ENCODE measurements around the gene IRX2. TPM values are rescaled to one million over a fixed set of nuclear protein-coding genes. Genes with fewer than 3 reads are reported as not detected.

Gene IRX2
- polyA plus RNA-seq, 3 donors = not detected

GRCh38 chr5:2776337-2777302 lies 25.1 kb upstream of the IRX2 start:
- no peak overlapping the region for H3K4me3 Mint-ChIP-seq
- Histone ChIP-seq H2AFZ (ENCODE audit: insufficient read depth, low read depth, low read length, poor library complexity, severe bottlenecking) (no peak overlapping the region), H3K9ac (ENCODE audit: insufficient read depth, low read length, poor library complexity, severe bottlenecking) (no peak overlapping the region), H4K20me1 (ENCODE audit: insufficient read depth, low read length) (no peaks in the 10 kb centered on the region), H3K4me3 (replicated peaks in 1 of 3; ENCODE audit: low read depth in 2 of 3, low read length in 3 of 3) (no peak overlapping the region), H3K27ac (ENCODE audit: low read depth in 1 of 2, low read length in 2 of 2) (no peak overlapping the region), H3K27me3 (ENCODE audit: control insufficient read depth in 2 of 2, insufficient read depth in 2 of 2, low read length in 2 of 2) (no peaks in the 10 kb centered on the region), H3K4me2 (replicated peaks; ENCODE audit: extremely low read depth, low read length, poor library complexity, severe bottlenecking) (no peak overlapping the region), H3K9me3 (replicated peaks in 1 of 2; ENCODE audit: control insufficient read depth in 1 of 2, insufficient read depth in 1 of 2, low read length in 2 of 2) (no peaks in the 10 kb centered on the region), H3K36me3 (replicated peaks in 1 of 2; ENCODE audit: control insufficient read depth in 1 of 2, insufficient read depth in 2 of 2, low read length in 2 of 2) (no peaks in the 10 kb centered on the region), H3K4me1 (ENCODE audit: control insufficient read depth in 1 of 2, insufficient read depth in 2 of 2, low read length in 2 of 2) (no peaks in the 10 kb centered on the region), H3K79me2 (ENCODE audit: insufficient read depth, low read length) (no peaks in the 10 kb centered on the region)
- no peaks in the 10 kb centered on the region for H3K36me3 Mint-ChIP-seq
- TF ChIP-seq CTCF (IDR thresholded peaks at IDR 0.05) = no peak
- DNase-seq = no peak
- intact Hi-C loops (cut with micrococcal nuclease) = no loop called here
- WGBS (ENCODE audit: insufficient coverage) = 72% methylated on average over 11 of the region's 20 CpGs
- no peaks in the 10 kb centered on the region for H3K4me1 Mint-ChIP-seq
- peaks cover 0 to 7% (median 1%) of the 10 kb centered on the region in 7 donors for H3K9me3 Mint-ChIP-seq
- H3K27me3 Mint-ChIP-seq (ENCODE audit: low read depth in 3 of 3) = peaks cover 2 to 9% (median 4%) of the 10 kb centered on the region in 3 donors
- H3K27ac Mint-ChIP-seq = no peak overlapping the region

GRCh38 chr5:2773327-2773726 lies 21.9 kb upstream of the IRX2 start:
- Mint-ChIP-seq H3K36me3 (no peaks in the 10 kb centered on the region), H3K27ac (no peak overlapping the region), H3K4me1 (no peaks in the 10 kb centered on the region), H3K27me3 (ENCODE audit: low read depth in 3 of 3) (peaks cover 2 to 7% (median 4%) of the 10 kb centered on the region in 3 donors), H3K4me3 (no peak overlapping the region), H3K9me3 (peaks cover 0 to 4% (median 1%) of the 10 kb centered on the region in 7 donors)
- intact Hi-C loops (cut with micrococcal nuclease) = no loop called here
- no peak overlapping the region for H2AFZ ChIP-seq (ENCODE audit: insufficient read depth, low read depth, low read length, poor library complexity, severe bottlenecking)
- no peak overlapping the region for H3K27ac ChIP-seq (ENCODE audit: low read depth in 1 of 2, low read length in 2 of 2)
- no peak overlapping the region for H3K4me3 ChIP-seq (replicated peaks in 1 of 3; ENCODE audit: low read depth in 2 of 3, low read length in 3 of 3)
- no peaks in the 10 kb centered on the region for H3K27me3 ChIP-seq (ENCODE audit: control insufficient read depth in 2 of 2, insufficient read depth in 2 of 2, low read length in 2 of 2)
- no peaks in the 10 kb centered on the region for H3K4me1 ChIP-seq (ENCODE audit: control insufficient read depth in 1 of 2, insufficient read depth in 2 of 2, low read length in 2 of 2)
- no peak overlapping the region for H3K9ac ChIP-seq (ENCODE audit: insufficient read depth, low read length, poor library complexity, severe bottlenecking)
- H3K9me3 ChIP-seq (replicated peaks in 1 of 2; ENCODE audit: control insufficient read depth in 1 of 2, insufficient read depth in 1 of 2, low read length in 2 of 2) = no peaks in the 10 kb centered on the region
- no peak overlapping the region for H3K4me2 ChIP-seq (replicated peaks; ENCODE audit: extremely low read depth, low read length, poor library complexity, severe bottlenecking)
- 92% methylated on average over 4 of the region's 6 CpGs for WGBS (ENCODE audit: insufficient coverage)
- H3K79me2 ChIP-seq (ENCODE audit: insufficient read depth, low read length) = no peaks in the 10 kb centered on the region
- no peak for TF ChIP-seq CTCF (IDR thresholded peaks at IDR 0.05)
- H4K20me1 ChIP-seq (ENCODE audit: insufficient read depth, low read length) = no peaks in the 10 kb centered on the region
- DNase-seq = no peak
- no peaks in the 10 kb centered on the region for H3K36me3 ChIP-seq (replicated peaks in 1 of 2; ENCODE audit: control insufficient read depth in 1 of 2, insufficient read depth in 2 of 2, low read length in 2 of 2)
